ENCODE results near the gene NPM1.

Gene NPM1

DNA sequence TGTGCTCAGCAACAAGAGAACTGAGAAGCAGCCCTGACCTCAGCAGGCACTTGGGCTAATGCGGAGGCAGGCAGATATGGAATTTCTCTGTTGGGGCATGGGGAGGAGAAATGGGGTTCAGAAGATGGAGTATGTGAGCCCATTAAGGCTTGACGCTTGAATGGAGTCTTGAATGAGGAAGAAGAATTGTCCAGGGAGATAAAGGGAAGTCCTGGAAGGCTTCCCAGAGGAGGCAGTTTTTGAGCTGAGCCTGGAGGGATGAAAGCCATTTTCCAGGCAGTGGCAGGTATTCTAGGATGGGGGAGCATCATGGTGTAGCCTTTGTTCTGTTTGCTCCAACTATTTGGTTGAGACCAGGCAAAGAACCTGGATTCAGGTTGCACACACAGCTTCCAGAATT is 66.3 kb downstream of the NPM1 start:
- Histone ChIP-seq H3K36me3 (ENCODE audit: control insufficient read depth, insufficient read depth, low read length) (no peaks in the 10 kb centered on the region), H3K27me3 (replicated peaks; ENCODE audit: control insufficient read depth, insufficient read depth, low read length) (no peaks in the 10 kb centered on the region; the same call in none of the 2 replicates), H3K4me3 (replicated peaks; ENCODE audit: low read depth, low read length) (no peak overlapping the region)
- TF ChIP-seq, protein P1, sequence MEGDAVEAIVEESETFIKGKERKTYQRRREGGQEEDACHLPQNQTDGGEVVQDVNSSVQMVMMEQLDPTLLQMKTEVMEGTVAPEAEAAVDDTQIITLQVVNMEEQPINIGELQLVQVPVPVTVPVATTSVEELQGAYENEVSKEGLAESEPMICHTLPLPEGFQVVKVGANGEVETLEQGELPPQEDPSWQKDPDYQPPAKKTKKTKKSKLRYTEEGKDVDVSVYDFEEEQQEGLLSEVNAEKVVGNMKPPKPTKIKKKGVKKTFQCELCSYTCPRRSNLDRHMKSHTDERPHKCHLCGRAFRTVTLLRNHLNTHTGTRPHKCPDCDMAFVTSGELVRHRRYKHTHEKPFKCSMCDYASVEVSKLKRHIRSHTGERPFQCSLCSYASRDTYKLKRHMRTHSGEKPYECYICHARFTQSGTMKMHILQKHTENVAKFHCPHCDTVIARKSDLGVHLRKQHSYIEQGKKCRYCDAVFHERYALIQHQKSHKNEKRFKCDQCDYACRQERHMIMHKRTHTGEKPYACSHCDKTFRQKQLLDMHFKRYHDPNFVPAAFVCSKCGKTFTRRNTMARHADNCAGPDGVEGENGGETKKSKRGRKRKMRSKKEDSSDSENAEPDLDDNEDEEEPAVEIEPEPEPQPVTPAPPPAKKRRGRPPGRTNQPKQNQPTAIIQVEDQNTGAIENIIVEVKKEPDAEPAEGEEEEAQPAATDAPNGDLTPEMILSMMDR (IDR thresholded peaks at IDR 0.05; ENCODE audit: insufficient read depth, low read length, poor library complexity, severe bottlenecking) = no peak
- no peak for DNase-seq (ENCODE audit: extremely low read depth, insufficient read length)

GRCh38 chr5:171454549-171454948 is 66.9 kb downstream of the NPM1 start:
- no peaks in the 10 kb centered on the region; the same call in none of the 2 replicates for H3K27me3 ChIP-seq (replicated peaks; ENCODE audit: control insufficient read depth, insufficient read depth, low read length)
- TF ChIP-seq, protein P1 (IDR thresholded peaks at IDR 0.05; ENCODE audit: insufficient read depth, low read length, poor library complexity, severe bottlenecking) = no peak
- no peaks in the 10 kb centered on the region for H3K36me3 ChIP-seq (ENCODE audit: control insufficient read depth, insufficient read depth, low read length)
- no peak for DNase-seq (ENCODE audit: extremely low read depth, insufficient read length)
- no peak overlapping the region for H3K4me3 ChIP-seq (replicated peaks; ENCODE audit: low read depth, low read length)

DNA sequence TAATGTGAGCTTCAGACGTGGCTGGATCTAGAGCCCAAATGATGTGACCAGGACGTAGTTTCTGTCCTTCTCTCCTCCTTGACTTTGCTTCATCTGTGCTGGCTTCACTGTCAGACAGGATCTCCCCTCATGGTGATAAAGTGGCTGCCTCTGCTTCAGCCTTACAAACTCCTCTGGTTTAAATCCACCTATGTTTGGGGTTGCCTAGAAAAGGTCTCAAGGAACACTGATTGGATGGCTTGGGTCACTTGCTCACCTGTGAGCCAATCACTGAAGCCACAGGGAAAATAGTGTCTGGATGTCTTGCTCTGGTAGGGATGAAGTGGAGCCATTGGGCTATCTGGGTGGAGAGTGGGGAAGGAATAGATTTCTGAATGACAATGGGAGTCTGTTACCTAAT is 67.9 kb downstream of the NPM1 start:
- Histone ChIP-seq H3K27me3 (replicated peaks; ENCODE audit: control insufficient read depth, insufficient read depth, low read length) (no peaks in the 10 kb centered on the region; the same call in none of the 2 replicates), H3K4me3 (replicated peaks; ENCODE audit: low read depth, low read length) (no peak overlapping the region), H3K36me3 (ENCODE audit: control insufficient read depth, insufficient read depth, low read length) (no peaks in the 10 kb centered on the region)
- no peak for DNase-seq (ENCODE audit: extremely low read depth, insufficient read length)
- TF ChIP-seq, protein P1 (IDR thresholded peaks at IDR 0.05; ENCODE audit: insufficient read depth, low read length, poor library complexity, severe bottlenecking) = no peak

DNA sequence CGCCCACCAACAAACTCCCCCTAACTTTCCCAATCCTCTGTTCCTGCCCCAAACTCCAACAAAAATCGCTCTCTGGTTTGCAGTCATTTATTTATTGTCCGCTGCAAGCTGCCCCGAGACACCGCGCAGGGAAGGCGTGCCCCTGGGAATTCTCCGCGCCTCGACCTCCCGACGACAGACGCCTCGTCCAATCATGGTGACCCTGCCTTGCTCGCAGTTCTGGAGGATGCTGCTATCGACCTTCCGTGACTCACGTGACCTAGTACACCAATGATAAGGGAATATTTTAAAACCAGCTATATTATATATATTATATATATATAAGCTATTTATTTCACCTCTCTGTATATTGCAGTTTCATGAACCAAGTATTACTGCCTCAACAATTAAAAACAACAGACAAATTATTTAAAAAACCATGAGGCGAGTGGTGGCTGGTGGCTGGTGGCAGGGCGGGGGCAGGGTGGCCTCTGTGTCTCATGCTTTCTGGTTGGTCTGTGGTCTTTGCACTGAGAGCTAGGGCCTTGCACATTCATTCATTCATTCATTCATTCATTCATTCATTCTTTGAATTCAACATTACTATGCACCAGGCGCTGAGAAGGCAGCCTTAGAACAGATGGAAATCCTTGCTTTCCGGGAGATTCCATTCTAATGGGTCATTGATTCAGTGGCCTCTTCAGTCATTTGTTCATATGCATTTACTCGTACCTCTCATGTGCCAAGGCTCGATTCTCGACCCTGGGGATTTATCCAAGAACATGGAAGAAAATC is 69.7 kb downstream of the NPM1 start:
- H3K36me3 ChIP-seq (ENCODE audit: control insufficient read depth, insufficient read depth, low read length) = no peaks in the 10 kb centered on the region
- TF ChIP-seq, protein P1 (IDR thresholded peaks at IDR 0.05; ENCODE audit: insufficient read depth, low read length, poor library complexity, severe bottlenecking) = no peak
- DNase-seq (ENCODE audit: extremely low read depth, insufficient read length) = no peak
- no peaks in the 10 kb centered on the region; the same call in none of the 2 replicates for H3K27me3 ChIP-seq (replicated peaks; ENCODE audit: control insufficient read depth, insufficient read depth, low read length)
- H3K4me3 ChIP-seq (replicated peaks; ENCODE audit: low read depth, low read length) = no peak overlapping the region

GRCh38 chr5:171459839-171460238 is 72.2 kb downstream of the NPM1 start:
- H3K4me3 ChIP-seq (replicated peaks; ENCODE audit: low read depth, low read length) = no peak overlapping the region
- DNase-seq (ENCODE audit: extremely low read depth, insufficient read length) = no peak
- no peaks in the 10 kb centered on the region; the same call in none of the 2 replicates for H3K27me3 ChIP-seq (replicated peaks; ENCODE audit: control insufficient read depth, insufficient read depth, low read length)
- TF ChIP-seq, protein P1 (IDR thresholded peaks at IDR 0.05; ENCODE audit: insufficient read depth, low read length, poor library complexity, severe bottlenecking) = no peak
- H3K36me3 ChIP-seq (ENCODE audit: control insufficient read depth, insufficient read depth, low read length) = no peaks in the 10 kb centered on the region

Measured in GM06990 (cell line).